GM18867 (cell line): Measurements from ENCODE around the gene ENPP3.
"Not testable (repeated sequence)": the region's sequence is repeated elsewhere in the genome, so short reads cannot be mapped to it uniquely, and the experiment has no call there.

Experiments used
- ATAC-seq: cut with Tn5 transposase; IDR thresholded peaks from one replicate; pipeline ENCODE4 v1.9.1; 2021; ENCODE audit warnings: mild to moderate bottlenecking, moderate library complexity; ENCODE audit not compliant: unreplicated experiment

The ENPP3 gene

DNA sequence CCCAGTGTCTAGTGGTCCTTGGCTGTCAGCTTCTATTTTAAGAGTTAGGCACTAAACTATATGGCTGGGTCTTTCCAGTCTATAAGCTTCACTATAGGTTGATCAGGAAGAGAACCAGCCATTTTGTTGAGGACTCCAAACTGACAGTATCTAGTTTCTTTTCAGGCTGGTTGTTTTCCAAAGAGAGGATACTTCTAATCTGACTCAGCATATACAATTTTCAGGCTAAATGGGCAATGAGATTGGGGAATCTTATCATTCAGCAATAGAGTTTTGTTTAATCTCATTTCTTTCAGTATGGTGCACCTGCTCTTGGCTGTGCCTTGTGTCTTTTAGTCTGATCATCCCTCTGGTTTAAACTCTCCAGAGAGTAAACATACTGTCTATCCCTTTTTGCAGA, 94.1 kb downstream of the ENPP3 start:
- ATAC-seq, result no peak

DNA sequence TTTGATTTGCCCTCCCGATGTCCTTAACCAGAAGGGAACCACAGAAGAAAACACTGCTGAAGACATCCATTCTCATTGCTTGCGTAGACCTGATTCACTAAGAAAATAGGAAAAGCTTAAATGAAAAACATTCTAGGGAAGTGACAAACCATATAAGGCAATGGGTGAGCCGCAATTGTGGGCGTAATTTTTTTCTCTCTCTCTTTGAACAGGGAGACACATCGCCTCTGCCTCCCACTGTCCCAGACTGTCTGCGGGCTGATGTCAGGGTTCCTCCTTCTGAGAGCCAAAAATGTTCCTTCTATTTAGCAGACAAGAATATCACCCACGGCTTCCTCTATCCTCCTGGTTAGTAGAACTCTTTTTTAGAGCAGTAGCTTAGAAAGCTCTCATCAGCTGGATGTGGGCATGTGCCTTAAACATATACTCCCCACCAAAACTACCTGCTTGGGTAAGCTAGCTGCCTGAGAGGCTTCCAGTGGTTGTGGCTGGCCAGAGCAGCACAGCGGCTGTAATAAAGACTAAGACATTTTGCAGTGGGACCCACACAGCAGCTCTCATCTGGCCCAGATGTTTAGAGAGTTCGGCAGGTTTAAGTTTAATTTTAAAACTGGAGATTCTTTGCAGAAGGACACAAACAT, 96.4 kb downstream of the ENPP3 start:
- no peak for ATAC-seq

DNA sequence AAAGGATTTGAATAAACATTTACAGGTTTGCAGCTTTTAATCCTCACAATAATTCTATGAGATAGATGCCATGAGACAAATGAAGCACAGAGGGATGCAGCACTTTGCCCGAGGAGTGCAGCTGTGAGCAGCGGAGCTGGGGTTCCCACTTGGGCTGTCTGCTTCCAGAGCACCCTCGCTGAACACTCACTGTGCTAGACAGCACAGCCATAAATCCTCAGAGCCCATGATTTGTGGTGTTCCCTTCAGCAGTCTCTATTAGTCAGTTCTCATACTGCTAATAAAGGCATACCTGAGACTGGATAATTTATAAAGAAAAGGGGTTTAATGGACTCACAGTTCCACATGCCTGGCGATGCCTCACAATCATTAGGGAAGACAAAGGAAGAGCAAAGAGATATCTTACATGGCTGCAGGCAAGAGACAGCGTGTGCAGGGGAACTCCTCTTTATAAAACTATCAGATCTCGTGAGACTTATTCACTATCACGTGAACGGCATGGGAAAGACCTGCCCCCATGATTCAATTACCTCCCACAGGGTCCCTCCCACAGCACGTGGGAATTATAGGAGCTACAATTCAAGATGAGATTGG, 99.0 kb downstream of the ENPP3 start:
- ATAC-seq, result no peak

DNA sequence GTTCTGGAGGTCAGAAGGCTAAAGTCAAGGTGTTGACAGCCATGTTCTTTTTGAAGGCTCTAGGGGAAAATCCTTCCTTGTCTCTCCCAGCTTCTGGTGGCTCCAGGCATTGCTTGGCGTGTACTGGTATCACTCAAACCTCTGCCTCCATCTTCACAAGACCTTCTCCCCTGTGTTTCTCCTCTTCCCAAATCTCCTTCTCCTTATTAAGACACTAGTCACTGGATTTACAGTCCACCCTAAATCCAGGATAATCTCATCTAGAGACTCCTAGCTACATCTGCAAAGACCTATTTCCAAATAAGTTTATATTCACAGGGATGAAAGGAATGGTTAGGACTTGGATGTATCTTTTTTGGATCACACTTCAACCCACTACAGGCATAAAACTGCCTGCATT, 99.7 kb downstream of the ENPP3 start:
- no peak for ATAC-seq

DNA sequence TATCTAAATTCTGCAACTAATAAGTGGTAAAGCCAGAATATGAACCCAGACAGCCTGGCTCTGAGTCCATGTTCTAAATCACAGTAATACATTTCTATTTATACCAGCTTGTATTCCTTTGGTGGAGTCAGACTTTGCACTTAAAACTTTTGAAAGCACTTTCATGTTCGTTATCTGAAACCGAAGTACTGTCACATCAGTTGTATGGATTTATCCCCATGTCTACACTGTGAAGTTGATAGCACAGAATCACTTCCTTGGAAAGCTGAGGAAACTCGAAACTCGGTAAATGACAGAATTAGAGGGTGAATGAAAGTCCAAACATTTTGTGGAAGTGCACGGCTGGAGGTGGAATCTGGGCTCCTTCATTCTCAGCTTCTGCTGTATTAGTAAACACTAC, 102.0 kb downstream of the ENPP3 start:
- ATAC-seq, result no peak

DNA sequence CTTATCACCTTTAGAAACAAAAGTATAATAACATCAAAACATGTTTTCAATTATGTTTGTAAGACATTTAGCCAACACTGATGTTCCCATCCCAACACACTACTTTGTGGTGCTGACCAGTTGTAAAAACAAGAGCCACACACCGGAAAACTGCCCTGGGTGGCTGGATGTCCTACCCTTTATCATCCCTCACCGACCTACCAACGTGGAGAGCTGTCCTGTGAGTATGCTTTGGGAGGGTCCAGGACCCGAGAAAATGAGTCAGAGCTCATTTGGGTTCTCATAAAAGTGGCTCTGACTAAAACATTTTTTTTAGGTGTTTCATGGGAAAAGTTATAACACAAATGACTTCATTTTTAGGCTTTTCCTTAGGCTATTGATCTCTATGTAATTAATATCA, 103.1 kb downstream of the ENPP3 start:
- no peak for ATAC-seq

DNA sequence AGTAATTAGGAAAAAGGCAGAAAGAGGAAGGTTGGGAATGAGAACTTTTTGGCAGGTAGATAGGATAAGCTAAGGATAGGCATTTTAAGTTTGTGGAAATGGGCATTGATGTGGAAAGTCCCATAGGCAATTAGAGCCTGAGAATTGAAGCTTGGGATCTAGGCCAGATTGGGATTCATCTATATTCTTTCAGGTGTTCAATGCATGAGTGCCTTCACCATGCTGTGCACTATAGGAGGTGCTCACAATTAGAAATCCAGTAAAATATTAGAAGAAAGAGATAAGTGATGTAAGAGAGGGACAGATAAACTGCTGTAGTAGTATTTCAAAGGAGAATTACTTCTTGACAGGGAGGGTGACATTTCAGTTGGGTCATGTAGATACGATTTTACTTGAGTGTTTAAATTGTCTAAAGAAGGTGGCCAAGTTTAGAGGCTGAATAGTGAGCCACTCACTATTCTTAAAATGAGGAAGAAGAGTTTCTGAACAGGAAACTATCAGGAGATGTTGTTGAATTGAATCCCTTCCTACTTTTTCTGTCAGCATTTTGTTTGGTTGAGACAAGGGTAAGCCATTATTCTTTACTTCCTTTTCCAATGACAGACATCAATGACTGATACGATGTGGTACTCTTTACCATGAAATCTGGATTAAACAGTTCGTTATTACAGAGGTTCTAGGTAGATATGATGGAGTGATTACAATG, 104.7 kb downstream of the ENPP3 start:
- no peak for ATAC-seq

DNA sequence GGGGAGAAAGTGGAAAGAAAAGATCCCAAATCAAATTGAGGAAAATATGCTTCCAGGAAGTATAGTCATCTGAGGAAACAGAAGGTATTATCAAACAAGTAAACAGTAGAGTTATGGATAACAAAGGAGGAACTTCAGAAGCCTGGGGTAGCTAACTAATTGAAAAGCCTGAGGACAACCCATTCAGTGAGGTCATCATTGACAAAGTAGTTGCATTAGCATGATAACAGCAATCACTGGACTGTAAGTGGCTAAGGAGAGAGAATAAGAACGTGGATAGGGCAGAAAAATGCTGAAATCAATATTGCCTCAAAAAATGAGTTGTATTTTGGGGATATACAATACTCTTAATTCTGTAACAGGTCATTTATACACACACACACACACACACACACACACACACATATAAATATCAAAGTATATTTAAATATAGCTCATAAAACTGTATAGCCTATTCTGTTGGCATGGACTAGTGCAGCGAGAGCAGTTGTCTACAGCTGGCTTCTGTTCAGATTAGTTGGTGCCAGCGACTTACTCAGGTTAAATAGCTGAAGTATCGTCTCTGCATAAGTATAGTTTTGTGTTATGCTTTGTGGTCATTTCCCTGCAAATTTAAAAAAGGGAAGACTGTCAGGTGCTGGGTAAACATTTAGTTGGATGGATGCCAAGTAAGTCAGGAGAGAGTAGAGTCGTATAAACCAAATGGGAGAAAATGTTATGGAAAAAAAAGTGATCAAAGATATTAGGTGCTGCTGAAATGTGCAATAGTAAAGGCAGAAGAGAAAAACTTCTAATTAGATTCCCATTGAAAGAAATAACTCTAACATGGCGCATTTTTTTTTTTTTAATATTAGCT, 107.6 kb downstream of the ENPP3 start:
- no peak for ATAC-seq

DNA sequence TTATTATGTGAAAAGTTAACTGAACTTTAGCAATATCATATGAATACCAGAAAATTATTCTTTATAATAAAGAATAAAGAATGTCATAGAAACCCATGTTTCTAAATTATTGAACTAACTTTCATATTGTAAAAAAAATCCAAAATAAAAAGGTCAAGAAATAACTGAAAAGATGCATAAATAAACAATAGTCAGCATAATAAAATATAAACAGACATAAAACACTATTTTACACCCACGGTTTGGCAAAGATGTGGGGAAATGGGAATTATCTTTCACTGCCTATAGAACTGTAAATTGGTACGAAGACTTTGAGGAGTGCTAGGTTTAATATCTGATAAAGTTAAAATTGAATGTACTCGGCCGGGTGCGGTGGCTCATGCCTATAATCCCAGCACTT, 108.4 kb downstream of the ENPP3 start:
- no peak for ATAC-seq

DNA sequence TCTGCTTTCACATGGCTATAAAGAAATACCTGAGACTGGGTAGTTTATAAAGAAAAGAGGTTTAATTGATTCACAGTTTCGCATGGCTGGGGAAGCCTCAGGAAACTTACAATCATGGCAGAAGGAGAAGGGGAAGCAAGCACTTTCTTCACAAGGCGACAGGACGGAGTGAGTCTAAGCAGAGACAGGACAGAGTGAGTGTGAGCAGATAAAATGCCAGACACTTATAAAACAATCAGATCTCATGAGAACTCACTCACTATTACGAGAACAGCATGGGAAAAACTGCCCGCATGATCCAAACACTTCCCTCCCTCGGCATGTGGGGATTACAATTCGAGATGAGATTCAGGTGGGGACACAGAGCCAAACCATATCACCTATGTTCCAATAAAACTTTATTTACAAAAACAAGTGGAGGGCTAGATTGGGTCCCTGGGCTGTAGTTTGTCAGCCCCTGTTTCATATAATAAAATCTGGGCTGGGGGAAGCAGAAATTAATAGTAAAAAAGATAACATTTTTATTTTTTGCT, 110.8 kb downstream of the ENPP3 start:
- ATAC-seq, result no peak

DNA sequence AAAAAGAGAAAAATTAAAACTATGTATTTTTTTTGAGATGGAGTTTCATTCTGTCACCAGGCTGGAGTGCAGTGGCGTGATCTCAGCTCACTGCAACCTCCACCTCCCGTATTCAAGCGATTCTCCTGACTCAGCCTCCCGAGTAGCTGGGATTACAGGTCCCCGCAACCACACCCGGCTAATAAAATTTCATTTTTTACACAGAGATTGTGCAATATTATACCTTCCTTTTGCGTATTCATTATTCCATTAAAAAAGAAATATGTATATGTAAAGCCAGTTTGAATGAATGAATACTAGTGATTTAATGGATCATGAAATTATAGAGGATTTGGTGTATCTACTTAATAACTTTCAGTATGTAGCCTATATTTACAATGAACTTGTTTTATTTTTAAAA, 111.9 kb downstream of the ENPP3 start:
- no peak for ATAC-seq

DNA sequence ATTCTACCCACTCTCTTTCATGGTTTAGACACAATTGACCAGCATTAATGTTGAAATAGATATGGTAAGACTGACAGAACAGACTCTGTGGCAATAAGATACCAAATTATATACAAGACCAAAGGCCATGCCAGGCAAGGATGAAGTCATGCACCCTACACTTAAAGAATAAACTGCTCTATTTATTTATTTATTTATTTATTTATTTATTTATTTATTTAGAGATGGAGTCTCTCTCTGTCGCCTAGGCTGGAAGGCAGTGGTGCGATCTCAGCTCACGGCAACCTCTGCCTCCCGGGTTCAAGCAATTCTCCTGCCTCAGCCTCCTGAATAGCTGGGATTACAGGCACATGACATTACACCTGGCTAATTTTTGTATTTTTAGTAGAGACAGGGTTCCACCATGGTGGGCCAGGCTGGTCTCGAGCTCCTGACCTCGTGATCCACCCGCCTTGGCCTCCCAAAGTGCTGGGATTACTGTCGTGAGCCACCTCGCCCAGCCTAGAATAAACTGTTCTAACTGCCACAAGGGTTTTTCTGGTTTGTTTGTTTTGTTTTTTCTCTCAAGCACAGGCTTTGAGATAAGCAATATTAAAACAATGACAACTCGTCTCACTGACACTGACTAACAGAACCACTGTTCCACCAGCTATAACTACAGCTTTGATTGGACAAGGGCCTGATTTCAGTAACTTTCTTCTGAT, 114.1 kb downstream of the ENPP3 start:
- ATAC-seq, result not testable (repeated sequence)

DNA sequence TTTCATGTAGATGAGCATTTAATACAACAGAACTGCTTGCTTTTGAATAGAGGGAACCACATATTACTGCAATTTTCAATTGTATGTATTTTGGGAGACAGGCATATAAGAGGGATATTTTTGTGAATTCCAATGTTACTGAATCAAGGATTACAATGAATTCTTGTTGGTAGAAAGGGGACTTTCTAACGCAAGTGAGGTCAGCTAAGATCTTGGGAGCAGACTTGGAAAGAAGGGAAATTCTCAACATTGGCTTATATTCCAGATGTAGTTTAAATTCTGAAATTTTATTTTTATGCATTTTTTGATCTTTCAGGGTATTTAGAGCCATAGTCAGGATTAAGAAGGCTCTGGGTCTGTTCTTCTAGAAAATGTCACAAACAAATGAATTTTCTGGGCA, 117.0 kb downstream of the ENPP3 start:
- ATAC-seq, result no peak

DNA sequence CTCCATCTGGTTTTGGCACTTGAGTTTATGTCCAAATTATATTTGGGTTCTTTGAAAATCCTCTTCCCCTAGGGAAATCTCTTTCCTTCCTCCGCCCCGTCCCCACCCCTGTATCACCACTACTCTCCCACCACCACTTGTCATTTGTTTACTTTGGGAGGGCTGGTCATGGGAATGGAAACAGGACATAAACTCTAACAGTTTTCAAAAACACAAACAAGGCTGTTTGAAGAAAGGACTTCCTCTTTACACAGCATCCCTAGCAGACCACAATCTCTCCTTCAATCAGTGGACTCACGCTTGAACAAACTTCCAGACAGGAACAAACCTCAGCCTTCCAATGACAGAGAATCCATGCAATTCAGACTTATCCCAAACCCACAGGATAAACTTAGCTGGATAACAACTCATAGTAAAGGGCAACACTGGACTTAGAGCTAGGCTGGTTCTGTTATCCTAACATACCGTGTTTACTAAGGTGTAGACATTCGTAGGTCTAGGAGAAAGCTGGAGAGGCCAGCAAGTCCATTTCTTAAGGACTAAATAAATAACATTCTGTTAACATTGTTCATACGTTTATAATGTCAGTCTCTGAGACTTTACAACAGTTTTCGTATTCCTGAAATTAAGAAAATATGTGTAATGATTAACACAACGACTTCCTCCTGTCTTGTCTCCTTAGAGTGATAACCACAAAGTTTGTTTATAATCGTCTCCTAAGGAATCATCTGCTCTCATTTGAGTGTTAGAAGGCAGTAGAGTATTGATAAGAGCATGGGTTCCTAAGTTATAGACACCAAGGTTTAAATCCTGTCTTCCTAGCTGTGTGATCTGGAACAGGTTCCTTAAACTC, 117.8 kb downstream of the ENPP3 start:
- no peak for ATAC-seq

DNA sequence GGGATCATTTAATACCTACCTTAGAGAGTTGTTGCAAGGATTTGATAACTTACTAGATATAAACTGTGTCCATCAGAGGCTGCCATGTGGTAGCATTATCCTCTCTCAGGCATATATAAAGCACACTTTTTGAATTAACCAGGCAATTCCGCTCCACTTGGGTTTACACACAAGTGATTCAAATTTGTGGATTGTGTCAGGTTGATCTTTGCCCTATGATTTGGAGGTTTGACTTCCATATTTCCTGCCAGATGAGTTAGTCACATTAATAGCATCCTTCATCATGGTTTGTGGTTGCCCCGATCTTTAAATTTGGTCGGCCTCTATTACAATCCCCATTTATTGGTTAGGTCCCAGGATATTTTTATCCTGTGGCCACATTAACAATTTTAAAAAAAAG, 118.5 kb downstream of the ENPP3 start:
- no peak for ATAC-seq

DNA sequence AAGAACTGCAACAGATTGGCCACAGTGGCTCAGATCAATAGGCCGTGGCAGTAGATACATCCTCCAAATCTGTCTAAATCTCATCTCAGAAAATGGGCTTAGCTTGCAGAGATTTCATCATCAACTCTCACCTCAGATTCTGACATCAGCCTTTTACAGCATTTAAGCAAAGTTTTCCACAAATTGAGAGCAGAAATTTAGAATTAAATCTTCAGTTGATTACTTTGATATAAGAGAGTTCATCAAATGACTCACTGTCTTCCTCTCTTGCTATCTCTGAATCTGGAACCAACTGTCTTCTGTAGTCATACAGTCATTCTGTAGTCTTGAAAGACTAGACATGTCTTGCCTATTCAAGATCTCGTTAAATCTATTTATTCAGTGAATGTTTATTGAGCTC, 118.9 kb downstream of the ENPP3 start:
- ATAC-seq, result no peak

DNA sequence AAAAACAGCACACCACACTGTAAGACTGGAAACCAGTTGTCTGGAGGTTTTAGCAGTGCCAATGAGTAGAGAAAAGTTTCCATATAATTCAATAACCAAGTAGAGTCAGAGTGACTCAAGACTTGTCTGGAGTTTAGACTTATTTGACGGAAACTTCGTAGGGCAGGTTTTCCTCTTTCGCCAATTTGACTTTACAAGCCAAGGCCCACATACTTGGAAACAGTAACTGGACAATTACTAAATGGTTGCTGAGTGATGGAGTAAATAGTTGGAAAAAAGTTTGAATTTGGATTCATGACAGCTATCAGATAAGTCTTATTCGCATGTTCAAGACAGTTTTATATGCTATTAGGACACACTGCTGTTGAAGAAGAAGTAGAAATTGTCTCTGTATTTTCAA, 121.8 kb downstream of the ENPP3 start:
- no peak for ATAC-seq

DNA sequence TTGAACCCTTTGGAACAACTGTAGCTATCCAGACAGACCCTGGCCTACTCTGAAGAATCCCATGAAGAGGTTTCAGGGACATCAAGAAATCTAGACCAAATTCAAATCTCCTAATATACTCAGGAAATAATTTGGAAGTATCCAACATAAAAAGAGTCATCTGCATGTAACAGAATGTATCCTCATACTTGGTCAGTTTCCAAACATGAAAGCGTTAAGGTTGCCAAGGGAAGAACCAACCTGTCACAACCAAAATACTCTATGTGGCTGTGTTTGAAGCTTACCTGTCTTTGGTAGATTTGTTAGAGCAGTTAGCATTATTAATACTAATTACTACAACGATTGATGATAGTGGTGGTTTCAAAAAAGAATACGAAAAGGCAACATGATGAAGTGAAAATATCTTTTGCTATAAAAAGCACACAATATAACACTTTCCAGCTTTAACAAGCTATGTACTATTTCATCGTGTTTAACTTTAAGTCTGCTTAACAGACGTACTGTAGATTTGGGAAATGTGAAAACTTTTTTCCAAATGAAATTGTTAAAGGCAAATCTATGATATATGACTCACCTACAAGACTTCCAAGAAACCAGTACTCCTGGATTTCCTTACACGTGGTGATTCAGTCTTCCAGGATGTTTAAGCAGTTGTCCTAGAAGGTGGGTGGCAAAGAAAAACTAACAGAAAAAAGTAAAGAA, 124.1 kb downstream of the ENPP3 start:
- no peak for ATAC-seq

DNA sequence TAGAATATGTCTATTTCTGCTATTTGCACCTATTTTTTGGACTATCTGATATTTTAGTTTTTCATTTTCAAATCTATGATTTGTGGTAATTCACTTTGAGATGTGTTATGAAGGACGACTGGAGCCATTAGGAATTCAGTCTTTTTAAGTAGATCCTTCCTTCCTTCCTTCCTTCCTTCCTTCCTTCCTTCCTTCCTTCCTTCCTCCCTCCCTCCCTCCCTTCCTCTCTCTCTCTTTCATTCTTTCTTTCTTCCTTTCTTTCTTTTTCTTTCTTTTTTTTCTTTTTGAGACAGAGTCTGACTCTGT, 124.6 kb downstream of the ENPP3 start:
- ATAC-seq, result no peak
